HG03342 (cell line): Measurements from ENCODE around the gene PARD3.

Experiments
- ATAC-seq: cut with Tn5 transposase; IDR thresholded peaks from one replicate; pipeline ENCODE4 v1.9.1; 2021; ENCODE audit warnings: mild to moderate bottlenecking, moderate library complexity; ENCODE audit not compliant: unreplicated experiment

Gene PARD3

DNA sequence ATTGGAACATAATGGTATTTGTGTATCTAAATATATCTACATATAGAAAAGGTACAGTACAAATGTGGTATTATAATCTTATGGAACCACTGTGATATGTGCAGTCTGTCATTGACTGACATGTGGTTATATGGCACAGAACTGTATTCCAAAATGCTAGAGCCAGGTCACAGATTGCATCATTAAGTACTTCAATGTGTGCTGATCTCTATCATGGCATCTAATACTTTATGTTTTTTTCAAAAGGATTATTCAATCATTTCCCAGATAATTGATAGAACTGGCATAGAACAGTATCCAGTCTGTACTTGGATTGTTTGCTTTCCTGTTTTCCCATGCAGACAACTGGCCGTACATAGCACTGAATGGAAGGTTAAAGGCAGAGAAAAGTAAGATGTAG lies 662.7 kb downstream of the PARD3 start:
- no peak for ATAC-seq

DNA sequence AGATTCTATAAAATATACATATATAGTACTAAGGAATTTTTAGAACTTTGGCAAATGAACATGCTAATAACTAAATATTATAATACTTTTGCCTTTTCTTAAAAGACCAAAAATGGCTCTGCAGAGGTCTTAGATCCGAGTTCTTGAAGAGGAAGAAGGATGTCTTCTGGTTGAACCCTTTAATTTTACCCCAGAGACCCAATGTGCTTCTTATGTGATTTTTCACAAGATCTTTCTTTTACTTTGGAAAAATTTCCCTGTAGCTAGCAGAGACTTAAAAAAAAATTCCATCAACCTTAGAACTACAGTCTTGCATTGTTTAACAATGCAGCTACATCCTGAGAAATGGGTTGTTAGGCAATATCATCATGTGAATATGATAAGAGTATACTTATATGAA lies 663.2 kb downstream of the PARD3 start:
- ATAC-seq = no peak

DNA sequence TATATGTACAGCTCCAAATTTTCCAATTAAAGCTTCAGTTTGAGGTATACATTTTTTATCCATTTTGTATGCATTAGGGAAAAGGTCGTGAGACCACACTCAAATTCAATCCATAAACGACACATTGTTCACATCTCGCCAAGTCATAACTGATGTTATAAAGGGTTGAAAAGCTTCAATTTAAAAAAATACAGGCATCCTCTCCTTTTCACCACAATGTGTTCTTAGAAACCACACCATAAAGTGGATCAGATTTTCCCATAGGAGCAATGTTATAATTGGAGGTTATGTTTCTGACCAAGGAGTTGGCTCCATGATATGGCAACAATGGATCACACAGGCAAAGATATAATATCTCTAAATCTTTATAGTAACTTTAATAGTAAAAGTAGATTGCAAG lies 663.6 kb downstream of the PARD3 start:
- no peak for ATAC-seq

DNA sequence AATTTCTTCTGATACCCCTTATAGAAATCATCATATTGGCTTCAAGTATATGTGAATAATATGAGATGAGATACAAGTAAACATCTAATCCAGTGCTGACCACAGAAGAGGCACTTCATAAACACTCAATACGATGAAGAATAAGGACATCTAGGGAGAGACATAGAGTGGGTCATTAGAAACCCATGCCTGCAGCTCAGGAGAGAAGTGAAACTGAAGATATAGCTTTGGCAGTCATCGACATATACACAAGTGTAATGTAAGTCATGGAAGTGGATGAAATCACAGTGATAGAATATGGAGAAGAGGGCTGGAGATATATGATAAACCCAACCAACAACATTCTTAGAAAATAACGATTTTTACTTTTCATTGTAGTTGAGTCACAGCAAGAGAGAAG lies 665.0 kb downstream of the PARD3 start:
- no peak for ATAC-seq

DNA sequence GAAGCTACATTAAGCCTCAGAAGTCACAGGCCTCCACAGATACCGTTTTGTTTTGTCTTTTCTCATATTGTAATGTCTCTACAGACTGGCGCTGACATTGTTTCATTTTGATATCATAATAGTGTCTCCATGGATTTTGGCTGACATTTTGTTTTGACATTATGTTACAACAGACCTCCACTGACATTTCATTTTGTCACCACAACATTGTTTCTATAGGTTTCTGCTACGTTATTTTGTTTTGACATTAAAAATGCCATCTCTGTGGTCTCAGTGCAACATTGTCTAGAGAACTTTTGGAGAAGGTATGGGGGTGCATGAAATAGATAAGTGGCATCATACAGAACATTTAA lies 666.8 kb downstream of the PARD3 start:
- ATAC-seq = no peak

GRCh38 chr10:34147641-34148304 lies 667.3 kb downstream of the PARD3 start:
- ATAC-seq = no peak

GRCh38 chr10:34145715-34146114 lies 669.4 kb downstream of the PARD3 start:
- no peak for ATAC-seq

DNA sequence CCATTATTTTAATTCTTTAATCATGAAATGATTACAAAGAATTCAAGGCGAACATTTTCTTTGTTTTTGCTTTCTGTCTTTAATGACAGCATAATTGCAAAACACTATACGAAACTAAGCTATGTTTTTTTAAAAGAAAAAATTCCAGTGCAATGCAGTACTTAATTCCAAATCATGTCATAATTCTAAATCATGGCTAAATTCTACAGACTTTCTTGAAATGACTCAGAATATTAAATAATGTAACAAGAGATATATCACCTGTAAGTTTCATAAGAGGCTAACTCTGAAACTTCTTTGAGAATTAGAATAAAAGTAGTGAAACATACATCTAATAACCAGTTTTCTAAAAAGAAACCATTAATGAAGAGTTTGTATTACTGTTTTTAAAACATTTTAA lies 671.6 kb downstream of the PARD3 start:
- no peak for ATAC-seq

GRCh38 chr10:34141032-34141680 lies 673.9 kb downstream of the PARD3 start:
- ATAC-seq = no peak

DNA sequence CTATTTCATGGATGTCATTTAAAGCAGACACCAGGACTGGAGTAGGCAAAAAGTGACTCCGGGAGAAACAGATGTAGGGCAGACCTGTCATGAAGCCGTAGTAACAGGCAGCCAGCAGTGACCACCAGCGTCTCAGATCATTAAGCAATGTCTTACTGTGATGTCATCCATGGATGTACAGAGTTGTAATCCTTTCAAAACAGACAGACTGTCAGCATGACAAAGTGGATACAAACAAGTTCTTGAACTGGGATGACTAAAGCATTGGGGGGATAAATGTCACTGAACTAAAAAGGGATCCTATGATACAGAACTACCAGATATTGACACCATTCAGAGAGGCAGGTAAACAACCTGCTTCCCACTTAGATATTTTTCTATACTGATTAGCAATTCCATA lies 675.5 kb downstream of the PARD3 start:
- ATAC-seq = no peak

DNA sequence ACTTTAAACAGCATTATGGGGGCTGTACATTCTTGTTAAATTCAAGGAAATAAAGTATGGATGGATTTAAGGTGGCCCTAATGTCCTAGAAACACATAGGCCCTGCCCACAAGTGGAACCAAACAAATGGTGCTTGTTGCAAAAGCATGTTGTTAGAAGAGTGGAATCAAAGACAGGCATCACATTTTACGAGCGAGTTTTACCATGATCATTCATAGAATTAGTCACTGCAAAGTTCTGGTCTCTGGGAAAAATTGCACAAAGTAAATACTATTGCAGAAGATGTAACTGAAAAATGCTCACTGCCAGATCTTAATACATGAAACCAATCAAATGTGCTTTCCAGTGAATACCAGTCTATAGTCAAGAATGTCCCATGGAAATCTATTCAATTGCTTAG lies 677.1 kb downstream of the PARD3 start:
- no peak for ATAC-seq

DNA sequence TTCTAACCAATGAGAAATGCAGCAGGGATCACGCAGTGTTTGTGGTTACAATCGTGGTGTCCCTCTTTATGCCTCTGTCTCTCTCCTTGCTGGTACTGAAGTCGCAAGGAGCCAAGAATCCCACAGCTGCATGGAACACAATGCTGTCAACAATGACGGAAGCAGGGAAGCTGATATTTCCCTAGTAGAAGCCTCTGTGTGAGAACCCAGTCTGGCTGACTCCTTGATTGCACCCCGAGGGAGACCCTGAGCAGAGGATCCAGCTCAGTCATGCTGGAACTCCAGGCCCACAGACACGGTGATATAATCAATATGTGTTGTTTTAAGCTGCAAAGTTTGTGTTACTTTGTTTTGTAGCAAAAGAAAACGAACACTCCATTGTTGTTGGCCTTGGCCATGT lies 677.9 kb downstream of the PARD3 start:
- ATAC-seq = no peak

DNA sequence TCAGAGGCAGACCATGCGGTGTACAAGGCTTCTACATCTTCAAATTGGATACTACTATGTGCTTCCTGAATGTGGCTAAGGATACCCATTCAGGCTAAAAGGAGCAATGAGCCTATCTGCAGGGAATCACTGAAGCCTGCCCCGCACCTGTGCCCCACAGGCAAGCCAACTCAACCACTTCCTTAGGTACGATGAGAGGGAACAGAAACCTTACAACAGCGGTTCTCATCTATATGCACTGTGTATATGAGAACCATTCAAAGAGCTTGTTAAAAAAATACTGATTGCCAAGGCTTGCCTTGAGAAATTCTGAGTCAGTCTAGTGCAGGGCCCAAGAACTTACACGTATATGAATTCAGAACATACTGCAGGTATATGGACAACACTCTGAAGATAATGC lies 679.6 kb downstream of the PARD3 start:
- no peak for ATAC-seq

DNA sequence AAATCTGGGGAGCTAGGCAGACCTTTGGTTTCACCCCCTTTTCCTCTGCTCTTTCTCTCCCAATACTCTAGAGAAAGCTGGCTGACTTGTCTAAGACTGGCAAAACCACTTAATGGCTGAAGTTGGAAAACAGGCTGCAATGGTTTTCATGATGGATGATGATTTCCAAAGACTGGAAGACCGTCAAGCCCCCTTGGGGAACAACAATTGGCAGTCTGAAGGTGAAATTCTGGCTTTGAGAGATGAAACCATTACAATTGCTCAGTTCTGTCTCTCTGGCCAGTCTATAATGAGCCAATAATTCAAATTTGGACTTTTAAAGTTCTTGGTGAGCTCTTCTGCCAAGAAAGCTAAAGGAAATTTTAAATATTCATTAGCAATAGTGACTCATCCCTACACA lies 680.5 kb downstream of the PARD3 start:
- no peak for ATAC-seq

DNA sequence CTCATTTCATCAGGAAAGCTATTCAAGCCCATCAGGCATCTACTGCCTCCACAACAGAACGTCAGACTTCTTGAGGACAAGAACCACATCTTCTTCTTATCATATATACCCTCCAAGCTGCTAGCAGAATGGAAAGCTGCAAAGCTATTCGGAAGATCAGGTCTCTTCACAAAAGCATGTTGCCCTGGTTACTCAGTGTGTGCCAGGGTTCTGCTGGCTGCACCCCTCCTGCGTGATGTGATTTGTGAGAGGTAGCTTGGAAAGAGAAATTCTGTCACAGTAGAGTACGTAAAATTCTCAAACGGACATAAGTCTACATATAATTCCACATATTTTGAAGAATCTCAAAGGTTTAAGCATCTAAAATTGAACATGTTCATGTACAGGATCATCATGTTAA lies 681.7 kb downstream of the PARD3 start:
- no peak for ATAC-seq

DNA sequence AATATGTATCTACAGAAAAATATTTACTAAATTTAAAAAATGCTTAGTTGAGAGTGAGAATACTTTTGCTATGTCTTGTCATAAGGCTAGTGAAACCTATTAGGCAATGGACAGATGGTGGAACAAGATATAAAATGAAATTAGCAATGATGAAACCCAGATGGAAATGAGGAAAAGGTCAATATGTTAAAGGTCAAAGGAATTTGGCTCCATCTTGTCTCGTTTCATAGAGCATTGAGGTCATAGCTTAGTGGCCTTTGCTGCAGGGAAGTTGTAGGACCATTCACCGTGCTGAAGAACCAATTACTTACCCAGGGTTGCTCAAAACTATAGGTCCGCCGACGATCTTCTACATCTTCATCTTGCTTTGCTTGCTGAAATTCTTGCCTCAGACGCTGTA lies 683.9 kb downstream of the PARD3 start:
- no peak for ATAC-seq

- no peak for ATAC-seq
These were observed 687.4 kb downstream of the PARD3 start for GRCh38 chr10:34127676-34128075.

DNA sequence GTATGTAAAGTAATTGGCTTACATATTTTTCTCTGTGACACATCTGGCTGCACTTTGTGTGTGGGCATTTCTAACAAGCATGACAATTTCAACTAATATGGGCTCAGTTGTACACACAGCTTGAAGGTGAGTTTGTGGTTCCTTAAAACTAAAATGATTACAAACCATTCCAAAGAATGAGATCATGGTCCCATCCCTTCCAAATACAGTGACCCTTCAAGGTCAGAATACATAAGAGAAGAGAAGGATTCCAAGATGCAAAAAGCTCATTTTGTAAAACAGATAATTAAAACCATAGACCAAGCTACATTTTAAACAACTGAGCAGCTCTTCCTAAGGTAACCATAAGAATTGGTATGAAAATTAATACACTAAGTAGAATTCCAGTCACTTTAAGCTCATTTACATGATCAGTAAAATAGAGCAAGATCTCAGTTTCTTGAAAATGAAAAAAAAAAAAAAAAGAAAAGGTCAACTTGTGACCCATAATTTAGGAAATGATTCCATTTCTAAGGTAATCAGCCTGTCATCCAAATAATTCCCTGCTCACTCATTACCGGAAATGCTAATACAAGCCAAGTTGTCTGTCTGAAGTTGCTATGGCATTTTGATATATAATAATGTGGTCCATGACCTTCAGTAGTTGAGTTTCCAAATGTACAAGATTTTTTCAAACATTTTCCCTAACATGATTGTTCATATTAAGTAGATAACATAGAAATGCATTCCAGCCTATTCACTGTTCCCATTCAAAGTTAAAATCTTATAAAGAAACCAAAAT lies 688.5 kb downstream of the PARD3 start:
- no peak for ATAC-seq

DNA sequence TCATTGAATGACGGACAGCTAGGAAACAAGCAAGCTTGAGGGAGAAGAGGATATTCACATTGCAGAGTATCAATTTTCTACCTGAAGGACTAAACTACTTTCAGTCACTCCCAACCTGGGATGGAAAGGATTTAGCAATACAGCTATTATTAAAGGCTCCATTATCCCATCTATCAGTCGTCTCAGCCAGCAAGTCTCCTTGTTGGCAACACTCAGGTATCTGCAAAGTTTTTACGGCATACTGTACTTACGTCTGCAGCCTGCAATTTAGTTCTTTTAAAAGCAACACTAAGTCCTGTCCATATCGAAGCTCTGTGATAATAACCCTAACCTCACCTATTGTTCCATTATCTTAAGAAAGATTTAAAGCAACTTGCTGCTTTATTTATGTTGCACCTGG lies 689.4 kb downstream of the PARD3 start:
- no peak for ATAC-seq

DNA sequence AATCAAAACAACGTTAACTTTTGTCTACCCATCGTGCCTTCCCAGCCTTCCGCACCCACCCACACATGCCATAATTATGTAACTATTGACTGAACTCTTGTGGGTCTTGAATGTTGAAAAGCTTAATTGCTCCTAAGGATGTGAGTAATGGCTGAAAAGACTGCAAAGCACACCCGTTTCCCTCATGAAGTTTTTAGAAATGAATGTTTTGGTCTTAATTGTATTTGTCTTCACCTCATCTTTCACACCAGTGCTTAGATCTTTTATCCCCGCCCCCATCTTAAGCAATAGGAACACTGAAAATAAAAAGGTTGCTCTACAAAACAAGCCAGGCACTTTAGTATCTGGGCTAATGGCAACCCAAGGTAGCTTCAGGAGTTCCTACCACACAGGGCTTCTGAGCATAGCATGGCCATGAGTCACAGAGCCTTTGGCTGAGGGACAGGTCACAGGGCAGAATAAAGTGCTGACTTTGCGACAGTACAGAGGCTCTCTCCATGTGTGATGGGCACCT lies 690.5 kb downstream of the PARD3 start:
- ATAC-seq = no peak

DNA sequence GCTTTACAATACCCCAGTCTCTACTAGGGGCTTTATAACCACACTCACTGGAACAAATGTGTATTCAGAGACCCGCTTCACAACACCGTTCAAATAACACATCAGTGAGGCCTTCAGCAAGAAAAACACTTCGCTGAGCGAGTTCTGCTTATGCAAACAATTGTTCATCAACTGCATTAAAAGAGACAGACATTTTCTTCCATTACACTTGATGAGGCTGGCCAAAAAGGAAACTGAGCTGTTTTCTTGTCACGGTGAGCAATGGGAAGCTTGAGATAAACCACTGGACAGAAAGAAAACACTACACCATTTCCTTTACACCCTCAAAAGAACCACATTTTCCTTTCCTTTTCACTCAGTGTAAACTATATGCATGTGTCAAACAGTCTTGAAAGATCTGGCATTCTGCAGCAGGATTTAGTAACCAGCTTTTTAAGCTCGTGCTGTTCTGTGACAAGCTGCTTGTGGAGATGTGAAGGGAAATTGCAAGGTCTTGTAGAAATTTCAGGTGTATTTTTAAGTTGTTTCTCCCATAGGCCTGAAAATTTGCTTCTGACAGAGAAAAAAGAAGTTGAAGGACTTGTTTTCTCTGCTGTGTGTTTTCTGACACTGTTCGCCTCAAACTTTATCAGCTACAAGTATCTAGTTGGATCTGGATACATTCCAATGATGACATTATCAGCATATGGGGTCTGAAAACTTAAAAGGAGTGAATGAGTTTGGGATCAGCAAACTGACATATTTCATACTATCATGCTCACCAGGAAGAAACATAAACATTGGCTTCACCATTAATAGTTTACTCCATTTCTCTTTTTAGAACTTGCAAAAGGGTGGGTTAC lies 693.1 kb downstream of the PARD3 start:
- ATAC-seq = no peak
